Ovary (tissue), 9 donors: ENCODE measurements around the gene FIGNL2. TPM values are rescaled to one million over a fixed set of nuclear protein-coding genes. Genes with fewer than 3 reads are reported as not detected.

Experiments
- DNase-seq, 5 donors: peaks; one replicate each; pipeline ENCODE4 v3.0.0-alpha.2; 2019 to 2020
- H3K27ac ChIP-seq, 2 donors: fragments of 200-600 bp; one replicate each; pipeline versions ENCODE4 v1.5.1 to v1.8.0; 2019 to 2022
- H3K27me3 ChIP-seq: fragments of 200-600 bp; one replicate; pipeline ENCODE4 v1.8.0; 2022
- H3K36me3 ChIP-seq: fragments of 200-600 bp; sonication (generic); one replicate; pipeline ENCODE4 v1.5.1; 2019
- H3K4me1 ChIP-seq: one replicate; pipeline ENCODE4 v1.8.1; 2013; ENCODE audit warnings: mild to moderate bottlenecking, moderate library complexity; ENCODE audit not compliant: insufficient read depth
- H3K4me3 ChIP-seq: fragments of 200-600 bp; sonication (generic); one replicate; pipeline ENCODE4 v1.5.1; 2017
- H3K9me3 ChIP-seq, 2 donors: fragments of 200-600 bp in 1 of 2; sonication (generic) in 1 of 2; one replicate each; pipeline versions ENCODE4 v1.5.1 to v1.8.1; 2013 to 2019; ENCODE audit warnings: mild to moderate bottlenecking in 1 of 2, moderate library complexity in 1 of 2
- EP300 ChIP-seq: sonication (generic); formaldehyde crosslinking; IDR thresholded peaks from one replicate; pipeline ENCODE4 v1.6.1; 2017; ENCODE audit warnings: antibody characterized with exemption
- POLR2A ChIP-seq: fragments of 450-650 bp; IDR thresholded peaks from one replicate; pipeline ENCODE4 v1.6.1; 2017; ENCODE audit warnings: antibody characterized with exemption, mild to moderate bottlenecking, moderate library complexity
- WGBS, 3 donors: extraction: QIAGEN DNeasy Blood & Tissue Kit in 1 of 3; methylation state at CpG; one replicate each; pipeline versions ENCODE4 v1.1.5 to v1.1.7; 2013 to 2017; 5-methylcytosine and 5-hydroxymethylcytosine counted together
- intact Hi-C, 4 donors: fragments of 100-400 bp; cut with DNase I; formaldehyde crosslinking; loops; one replicate each; pipeline versions ENCODE4 v1.11.0 to v1.15.1; 2022 to 2023
- polyA plus RNA-seq, 2 donors: library from polyadenylated mRNA; stranded (reverse); fragments of 200-250 nt in 1 of 2; fragments of 350-450 nt in 1 of 2; fragmentation: Illumina TruSeq in 1 of 2; extraction: RNeasy Lipid Tissue Mini Kit (QIAGEN cat#74804) in 1 of 2; gene quantifications; one replicate each; pipeline ENCODE4 v1.2.3, GENCODE V29; 2013 to 2014
- total RNA-seq, 7 donors: library from RNA; depleted of rRNA in 2 of 7; stranded (reverse); fragments of >200 nt in 2 of 7; fragmentation: NEBNext Ultra II Directional in 3 of 7; extraction: Animal tissue kit (Norgen Biotek cat#: 25700) in 3 of 7; gene quantifications; one replicate each; pipeline versions ENCODE4 v1.1.0 to v1.2.4, GENCODE V29; 2016 to 2023
- TF ChIP-seq, protein P1 (sequence below), 3 donors: fragments of 450-650 bp in 2 of 3; fragments of 200-600 bp in 1 of 3; IDR thresholded peaks; one replicate each; pipeline versions ENCODE4 v1.5.1 to v1.8.0; 2016 to 2022; ENCODE audit warnings: antibody characterized with exemption in 3 of 3, mild to moderate bottlenecking in 1 of 3
- donor health status: DM: no; HTN: no; CAD: no; lungs with moderate emphysema.
- donor health status: DM: no; HTN: no; CAD: no.
- donor health status: Bipolar disorder and iron deficiency.
- donor health status: DM: yes; HTN: yes; CAD: no.
- donor health status: DM: no; HTN: no; CAD: no.
- donor health status: DM: yes; HTN: yes; CAD: no.

The FIGNL2 gene
- total and polyA plus RNA-seq, 9 donors = 0.11 to 0.50 (median 0.22) TPM

GRCh38 chr12:51872689-51872981 is 24.1 kb upstream of the FIGNL2 start:
- H3K27me3 ChIP-seq = no peaks in the 10 kb centered on the region
- H3K4me1 ChIP-seq = peaks cover 3% of the 10 kb centered on the region
- 61 to 78% (median 69%) methylated on average over 3 of the region's 3 CpGs for whole genome bisulfite sequencing, 3 donors
- H3K27ac ChIP-seq = no peak overlapping the region
- TF ChIP-seq POLR2A (no peak), EP300 (no peak)
- TF ChIP-seq, protein P1, sequence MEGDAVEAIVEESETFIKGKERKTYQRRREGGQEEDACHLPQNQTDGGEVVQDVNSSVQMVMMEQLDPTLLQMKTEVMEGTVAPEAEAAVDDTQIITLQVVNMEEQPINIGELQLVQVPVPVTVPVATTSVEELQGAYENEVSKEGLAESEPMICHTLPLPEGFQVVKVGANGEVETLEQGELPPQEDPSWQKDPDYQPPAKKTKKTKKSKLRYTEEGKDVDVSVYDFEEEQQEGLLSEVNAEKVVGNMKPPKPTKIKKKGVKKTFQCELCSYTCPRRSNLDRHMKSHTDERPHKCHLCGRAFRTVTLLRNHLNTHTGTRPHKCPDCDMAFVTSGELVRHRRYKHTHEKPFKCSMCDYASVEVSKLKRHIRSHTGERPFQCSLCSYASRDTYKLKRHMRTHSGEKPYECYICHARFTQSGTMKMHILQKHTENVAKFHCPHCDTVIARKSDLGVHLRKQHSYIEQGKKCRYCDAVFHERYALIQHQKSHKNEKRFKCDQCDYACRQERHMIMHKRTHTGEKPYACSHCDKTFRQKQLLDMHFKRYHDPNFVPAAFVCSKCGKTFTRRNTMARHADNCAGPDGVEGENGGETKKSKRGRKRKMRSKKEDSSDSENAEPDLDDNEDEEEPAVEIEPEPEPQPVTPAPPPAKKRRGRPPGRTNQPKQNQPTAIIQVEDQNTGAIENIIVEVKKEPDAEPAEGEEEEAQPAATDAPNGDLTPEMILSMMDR (IDR thresholded peaks at IDR 0.05) = no peak
- intact Hi-C loops = no loop called here
- H3K9me3 ChIP-seq = no peaks in the 10 kb centered on the region
- H3K36me3 ChIP-seq = no peaks in the 10 kb centered on the region
- DNase-seq = no peak
- H3K4me3 ChIP-seq = no peak overlapping the region

- H3K4me1 ChIP-seq = peaks cover 3% of the 10 kb centered on the region
- H3K9me3 ChIP-seq = no peaks in the 10 kb centered on the region
- no peak overlapping the region for H3K4me3 ChIP-seq
- intact Hi-C loops = no loop called here
- WGBS, 3 donors = 46 to 51% (median 48%) methylated on average over 17 of the region's 17 CpGs
- TF ChIP-seq EP300 (no peak), POLR2A (no peak)
- TF ChIP-seq, protein P1 (IDR thresholded peaks at IDR 0.05) = no peak
- no peaks in the 10 kb centered on the region for H3K27me3 ChIP-seq
- DNase-seq = no peak
- no peak overlapping the region for H3K27ac ChIP-seq
- H3K36me3 ChIP-seq = no peaks in the 10 kb centered on the region
Measured at GRCh38 chr12:51871918-51872688, 23.6 kb upstream of the FIGNL2 start.

DNA sequence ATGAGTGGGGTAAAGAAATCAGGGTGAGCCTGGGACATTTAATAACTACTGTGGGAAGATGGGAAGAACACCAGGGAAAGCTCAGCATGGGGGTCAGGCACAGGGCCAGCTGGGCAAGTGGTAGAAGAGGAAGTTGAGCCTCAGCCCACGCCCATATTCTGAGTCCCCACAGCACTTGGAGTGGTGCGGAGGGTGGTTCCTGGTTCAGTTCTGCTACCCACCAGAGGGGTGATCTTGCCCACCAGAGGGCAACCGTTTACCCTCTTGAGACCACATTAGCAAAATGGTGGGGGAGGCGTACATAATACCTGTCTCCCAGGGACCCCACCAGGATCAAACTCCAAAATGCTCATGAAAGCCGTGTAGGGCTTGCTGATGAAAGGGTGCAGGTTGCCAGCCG is 22.6 kb upstream of the FIGNL2 start:
- 77 to 78% (median 78%) methylated on average over 6 of the region's 6 CpGs for WGBS, 3 donors
- Histone ChIP-seq H3K4me3 (no peak overlapping the region), H3K27me3 (no peaks in the 10 kb centered on the region), H3K4me1 (peaks cover 3% of the 10 kb centered on the region), H3K9me3 (no peaks in the 10 kb centered on the region), H3K36me3 (no peaks in the 10 kb centered on the region), H3K27ac (no peak overlapping the region)
- DNase-seq = no peak
- TF ChIP-seq POLR2A = no peak
- no peak for TF ChIP-seq EP300
- intact Hi-C loops = no loop called here

DNA sequence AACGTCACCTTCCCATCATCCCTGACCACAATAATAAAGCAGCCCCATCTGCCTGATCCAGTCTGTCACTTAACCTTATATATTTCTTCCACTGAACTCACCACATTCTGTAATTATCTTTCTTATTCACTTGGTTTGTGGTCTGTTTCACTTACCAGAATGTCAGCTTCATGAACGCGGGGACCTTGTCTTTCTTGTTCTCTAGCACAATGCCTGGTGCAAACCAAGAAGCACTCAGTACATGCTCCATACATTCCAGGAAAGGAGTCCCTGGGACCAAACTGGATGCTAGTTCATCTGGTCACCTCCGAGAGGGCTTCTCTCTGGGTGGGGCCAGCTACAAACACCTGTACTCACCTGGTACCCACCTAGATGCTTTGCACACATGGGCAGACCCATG is 22.0 kb upstream of the FIGNL2 start:
- intact Hi-C loops = no loop called here
- WGBS, 3 donors = 59 to 66% (median 64%) methylated on average over 4 of the region's 4 CpGs
- Histone ChIP-seq H3K4me3 (no peak overlapping the region), H3K4me1 (peaks cover 3% of the 10 kb centered on the region), H3K27me3 (no peaks in the 10 kb centered on the region), H3K27ac (no peak overlapping the region), H3K36me3 (no peaks in the 10 kb centered on the region), H3K9me3 (no peaks in the 10 kb centered on the region)
- TF ChIP-seq POLR2A = no peak
- TF ChIP-seq EP300 = no peak
- TF ChIP-seq, protein P1 (IDR thresholded peaks at IDR 0.05) = no peak
- DNase-seq = no peak

GRCh38 chr12:51869931-51870330 is 21.4 kb upstream of the FIGNL2 start:
- 68 to 75% (median 69%) methylated on average over 3 of the region's 3 CpGs for WGBS, 3 donors
- intact Hi-C loops = no loop called here

More at GRCh38 chr12:51869931-51870330, 21.4 kb upstream of the FIGNL2 start:
- no peak for TF ChIP-seq EP300
- H3K36me3 ChIP-seq = no peaks in the 10 kb centered on the region
- peaks cover 3% of the 10 kb centered on the region for H3K4me1 ChIP-seq
- H3K4me3 ChIP-seq = no peak overlapping the region
- DNase-seq = no peak
- no peaks in the 10 kb centered on the region for H3K9me3 ChIP-seq
- H3K27me3 ChIP-seq = no peaks in the 10 kb centered on the region
- H3K27ac ChIP-seq = no peak overlapping the region
